Natural killer cell (primary cell): ENCODE measurements around the gene SLC26A9. TPM values are rescaled to one million over a fixed set of nuclear protein-coding genes. Genes with fewer than 3 reads are reported as not detected.
A peak's percentile ranks its signal among the peaks of the same experiment; 100 is the strongest.
"Not testable (repeated sequence)": the region's sequence is repeated elsewhere in the genome, so short reads cannot be mapped to it uniquely, and the experiment has no call there.

Experiments
- ATAC-seq, 3 donors: fragments of 150-1000 bp in 2 of 3; fragments of 200-7000 bp in 1 of 3; cut with Tn5 transposase; 1 replicate in 1 of 3; 2 replicates in 2 of 3; pipeline ENCODE4 v1.10.0; 2021; ENCODE audit warnings: mild to moderate bottlenecking in 2 of 3, moderate library complexity in 2 of 3
- DNase-seq, 2 donors: peaks; one replicate each; pipeline versions ENCODE4 v3.0.0 to v3.0.0-alpha.2; 2013 to 2021; ENCODE audit warnings: mixed read lengths in 1 of 2
- H3K27ac ChIP-seq: one replicate; pipeline ENCODE4 v1.5.1; 2013; ENCODE audit warnings: mild to moderate bottlenecking, low read length
- H3K27me3 ChIP-seq: one replicate; pipeline ENCODE4 v1.6.1; 2013; ENCODE audit warnings: low read length; ENCODE audit not compliant: control insufficient read depth, insufficient read depth
- H3K36me3 ChIP-seq: one replicate; pipeline ENCODE4 v1.6.1; 2013; ENCODE audit warnings: low read length; ENCODE audit not compliant: control insufficient read depth, insufficient read depth
- H3K4me1 ChIP-seq: one replicate; pipeline ENCODE4 v1.6.1; 2013; ENCODE audit warnings: low read length; ENCODE audit not compliant: control insufficient read depth, insufficient read depth
- H3K4me3 ChIP-seq: one replicate; pipeline ENCODE4 v1.5.1; 2013; ENCODE audit warnings: low read length
- H3K9me3 ChIP-seq: one replicate; pipeline ENCODE4 v1.6.1; 2013; ENCODE audit warnings: low read length; ENCODE audit not compliant: control insufficient read depth, insufficient read depth
- H3K27ac Mint-ChIP-seq, 2 donors: one replicate each; pipeline ENCODE4 v1.8.0; 2022; ENCODE audit warnings: mild to moderate bottlenecking in 2 of 2, mixed read lengths in 2 of 2, moderate library complexity in 1 of 2
- H3K27me3 Mint-ChIP-seq, 2 donors: one replicate each; pipeline ENCODE4 v1.8.0; 2022; ENCODE audit warnings: low read depth in 2 of 2, mixed read lengths in 2 of 2
- H3K36me3 Mint-ChIP-seq: one replicate; pipeline ENCODE4 v1.8.0; 2022; ENCODE audit warnings: mixed read lengths
- H3K4me1 Mint-ChIP-seq, 2 donors: one replicate each; pipeline ENCODE4 v1.8.0; 2022; ENCODE audit warnings: mixed read lengths in 2 of 2
- H3K4me3 Mint-ChIP-seq: one replicate; pipeline ENCODE4 v1.8.0; 2022; ENCODE audit warnings: mild to moderate bottlenecking, moderate library complexity, mixed read lengths
- H3K9me3 Mint-ChIP-seq, 2 donors: one replicate each; pipeline ENCODE4 v1.8.0; 2022; ENCODE audit warnings: mixed read lengths in 2 of 2
- CTCF ChIP-seq: fragments of 200-600 bp; IDR thresholded peaks from one replicate; pipeline ENCODE4 v1.8.0; 2022; ENCODE audit warnings: antibody characterized with exemption
- WGBS: methylation state at CpG from one replicate; pipeline ENCODE4 v1.1.7; 2013; ENCODE audit warnings: missing lambda C conversion rate; ENCODE audit not compliant: insufficient coverage; 5-methylcytosine and 5-hydroxymethylcytosine counted together
- intact Hi-C: fragments of 100-400 bp; cut with micrococcal nuclease; formaldehyde crosslinking; loops from one replicate; pipeline ENCODE4 v1.14.2; 2022
- total RNA-seq, 4 donors: library from RNA; stranded (reverse); fragments of 120-200 nt in 1 of 4; gene quantifications; one replicate each; pipeline versions ENCODE4 v1.2.3 to v1.2.4, GENCODE V29; 2013 to 2022

SLC26A9 gene
- total RNA-seq, 3 donors from 2014 or later (not counting 1 experiment from before 2014, with no cell fraction given) = not detected

- H3K27ac Mint-ChIP-seq, ATAC-seq, intact Hi-C loops, H3K9me3 Mint-ChIP-seq, H3K4me3 ChIP-seq, H3K36me3 ChIP-seq, H3K27ac ChIP-seq, H3K27me3 ChIP-seq, H3K4me3 Mint-ChIP-seq, DNase-seq: not testable (repeated sequence)
- Histone ChIP-seq H3K9me3 (peaks cover 18% of the 10 kb centered on the region), H3K4me1 (peaks cover 11% of the 10 kb centered on the region)
- Mint-ChIP-seq H3K27me3 (peaks cover 0 to 17% of the 10 kb centered on the region in 2 donors), H3K36me3 (peaks cover 25% of the 10 kb centered on the region), H3K4me1 (peaks cover 0 to 14% of the 10 kb centered on the region in 2 donors)
- WGBS = 96% methylated on average over 2 of the region's 2 CpGs
Measured at GRCh38 chr1:205891481-205891880, 51.8 kb downstream of the SLC26A9 start.

GRCh38 chr1:205890631-205891030 is 52.6 kb downstream of the SLC26A9 start:
- peaks cover 11% of the 10 kb centered on the region for H3K9me3 ChIP-seq
- H3K4me3 Mint-ChIP-seq, H3K27me3 ChIP-seq, H3K4me3 ChIP-seq, H3K9me3 Mint-ChIP-seq, H3K36me3 ChIP-seq, H3K27ac ChIP-seq, ATAC-seq, intact Hi-C loops, H3K27ac Mint-ChIP-seq, DNase-seq: not testable (repeated sequence)
- Mint-ChIP-seq H3K36me3 (peaks cover 17% of the 10 kb centered on the region), H3K27me3 (peaks cover 0 to 15% of the 10 kb centered on the region in 2 donors), H3K4me1 (peaks cover 0 to 14% of the 10 kb centered on the region in 2 donors)
- WGBS = 49% methylated on average over 3 of the region's 3 CpGs
- peaks cover 11% of the 10 kb centered on the region for H3K4me1 ChIP-seq

GRCh38 chr1:205889706-205890105 is 53.5 kb downstream of the SLC26A9 start:
- ATAC-seq, H3K4me3 ChIP-seq, H3K36me3 ChIP-seq, H3K9me3 ChIP-seq, H3K27ac Mint-ChIP-seq, H3K4me3 Mint-ChIP-seq, H3K9me3 Mint-ChIP-seq, H3K27me3 ChIP-seq, DNase-seq, intact Hi-C loops, H3K27ac ChIP-seq: not testable (repeated sequence)
- peaks cover 11% of the 10 kb centered on the region for H3K36me3 Mint-ChIP-seq
- H3K27me3 Mint-ChIP-seq = peaks cover 0 to 15% of the 10 kb centered on the region in 2 donors
- WGBS = 95% methylated on average over 3 of the region's 3 CpGs
- H3K4me1 Mint-ChIP-seq = peaks cover 0 to 14% of the 10 kb centered on the region in 2 donors
- peaks cover 11% of the 10 kb centered on the region for H3K4me1 ChIP-seq

GRCh38 chr1:205889006-205889405 is 54.2 kb downstream of the SLC26A9 start:
- H3K36me3 Mint-ChIP-seq, H3K9me3 ChIP-seq, H3K36me3 ChIP-seq, intact Hi-C loops, H3K27me3 ChIP-seq, H3K4me3 ChIP-seq, ATAC-seq, H3K9me3 Mint-ChIP-seq, H3K27ac ChIP-seq, H3K4me3 Mint-ChIP-seq: not testable (repeated sequence)
- Mint-ChIP-seq H3K27ac (peak overlapping the region in 1 of 2 donors; percentile 0), H3K4me1 (peaks cover 0 to 14% of the 10 kb centered on the region in 2 donors), H3K27me3 (peaks cover 0 to 14% of the 10 kb centered on the region in 2 donors)
- DNase-seq = peak in 1 of 2 donors; percentile 6
- H3K4me1 ChIP-seq = peaks cover 11% of the 10 kb centered on the region
- 34% methylated on average over 4 of the region's 4 CpGs for WGBS

- Mint-ChIP-seq H3K27me3 (peaks cover 0 to 17% of the 10 kb centered on the region in 2 donors), H3K27ac (no peak overlapping the region), H3K4me3 (no peak overlapping the region), H3K36me3 (peaks cover 6% of the 10 kb centered on the region), H3K4me1 (peaks cover 0 to 3% of the 10 kb centered on the region in 2 donors), H3K9me3 (peaks cover 2% of the 10 kb centered on the region in 2 donors)
- intact Hi-C loops = no loop called here
- Histone ChIP-seq H3K4me1 (peaks cover 5% of the 10 kb centered on the region), H3K36me3 (no peaks in the 10 kb centered on the region), H3K27ac (no peak overlapping the region), H3K9me3 (peaks cover 12% of the 10 kb centered on the region), H3K4me3 (no peak overlapping the region), H3K27me3 (peaks cover 6% of the 10 kb centered on the region)
- ATAC-seq = no peak
- no peak for DNase-seq
- no peak for TF ChIP-seq CTCF
Measured at GRCh38 chr1:205883792-205884191, 59.5 kb downstream of the SLC26A9 start.
